HG03064 (cell line): ENCODE results near the gene SKIC2.
A peak's percentile ranks its signal among the peaks of the same experiment; 100 is the strongest.
"Not testable (repeated sequence)": the region's sequence is repeated elsewhere in the genome, so short reads cannot be mapped to it uniquely, and the experiment has no call there.

Experiments used
- ATAC-seq: cut with Tn5 transposase; IDR thresholded peaks from one replicate; pipeline ENCODE4 v1.9.1; 2021; ENCODE audit warnings: low read depth; ENCODE audit not compliant: unreplicated experiment

Gene SKIC2

GRCh38 chr6:31958741-31959739, at the start of gene SKIC2, which contains the start of gene NELFE:
Gene SKIC2 (plus strand): TSS chr6:31959175. CDS start chr6:31959193, 18 bp downstream.
Gene NELFE (minus strand): TSS chr6:31958971. CDS start chr6:31958446, 525 bp downstream.
- peak; percentile 96 for ATAC-seq

DNA sequence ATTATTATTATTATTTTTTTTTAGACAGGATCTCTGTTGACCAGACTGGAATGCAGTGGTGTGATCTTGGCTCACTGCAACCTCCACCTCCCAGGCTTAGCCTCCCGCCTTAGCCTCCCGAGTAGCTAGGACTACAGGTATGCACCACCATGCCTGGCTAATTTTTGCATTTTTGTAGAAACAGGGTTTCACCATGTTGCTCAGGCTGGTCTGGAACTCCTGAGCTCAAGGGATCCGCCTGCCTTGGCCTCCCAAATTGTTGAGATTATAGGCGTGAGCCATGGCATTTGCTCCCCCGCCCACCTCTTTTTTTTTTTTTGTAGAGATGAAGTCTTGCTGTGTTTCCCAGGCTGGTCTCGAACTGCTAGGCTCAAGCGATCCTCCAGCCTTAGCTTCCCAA, 49.7 kb upstream of the SKIC2 start:
- not testable (repeated sequence) for ATAC-seq

- no peak for ATAC-seq
Measured at GRCh38 chr6:31911826-31912585, 47.0 kb upstream of the SKIC2 start.

- no peak for ATAC-seq
Measured at GRCh38 chr6:31915351-31915750, 43.6 kb upstream of the SKIC2 start.

DNA sequence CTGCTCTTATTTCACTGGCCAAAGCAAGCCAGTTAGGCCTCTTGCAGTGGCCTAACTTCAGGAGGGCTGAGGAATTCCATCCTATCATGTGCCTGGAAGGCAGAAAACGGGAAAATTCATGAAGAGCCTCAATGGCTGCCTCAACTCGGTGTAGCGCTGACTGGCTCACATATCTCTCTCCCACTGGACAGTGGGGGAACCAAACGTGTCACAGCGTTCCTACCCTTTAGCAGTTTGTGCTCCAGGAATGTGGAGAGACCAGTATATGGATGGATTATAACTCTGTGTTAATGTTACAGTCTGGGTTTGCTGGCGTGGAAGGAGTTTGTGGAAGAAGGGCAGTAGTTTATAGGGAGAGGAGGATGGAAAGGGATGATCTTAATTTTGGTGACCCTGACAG, 43.2 kb upstream of the SKIC2 start:
- ATAC-seq: no peak

DNA sequence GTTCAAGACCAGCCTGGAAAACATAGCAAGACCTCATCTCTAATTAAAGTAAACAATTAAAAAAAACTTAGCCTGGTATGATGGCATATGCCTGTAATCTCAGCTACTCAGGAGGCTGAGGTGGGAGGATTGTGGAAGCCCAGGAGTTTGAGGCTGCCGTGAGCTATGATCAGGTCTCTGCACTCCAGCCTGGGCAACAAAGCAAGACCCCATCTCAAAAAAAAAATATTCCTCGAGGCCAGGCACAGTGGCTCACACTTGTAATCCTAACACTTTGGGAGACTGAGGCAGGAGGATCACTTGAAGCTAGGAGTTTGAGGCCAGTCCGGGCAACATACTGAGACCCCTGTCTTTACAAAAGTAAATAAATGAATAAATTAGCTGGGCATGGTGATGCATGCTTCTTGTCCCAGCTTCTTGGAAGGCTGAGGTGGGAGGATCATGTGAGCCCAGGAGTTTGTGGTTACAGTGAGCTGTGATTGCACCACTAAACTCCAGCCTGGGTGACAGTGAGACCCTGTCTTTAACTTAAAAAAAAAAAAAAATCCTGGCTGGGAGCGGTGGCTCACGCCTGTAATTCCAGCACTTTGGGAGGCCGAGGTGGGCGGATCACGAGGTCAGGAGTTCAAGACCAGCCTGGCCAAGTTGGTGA, 40.8 kb upstream of the SKIC2 start:
- ATAC-seq: no peak

DNA sequence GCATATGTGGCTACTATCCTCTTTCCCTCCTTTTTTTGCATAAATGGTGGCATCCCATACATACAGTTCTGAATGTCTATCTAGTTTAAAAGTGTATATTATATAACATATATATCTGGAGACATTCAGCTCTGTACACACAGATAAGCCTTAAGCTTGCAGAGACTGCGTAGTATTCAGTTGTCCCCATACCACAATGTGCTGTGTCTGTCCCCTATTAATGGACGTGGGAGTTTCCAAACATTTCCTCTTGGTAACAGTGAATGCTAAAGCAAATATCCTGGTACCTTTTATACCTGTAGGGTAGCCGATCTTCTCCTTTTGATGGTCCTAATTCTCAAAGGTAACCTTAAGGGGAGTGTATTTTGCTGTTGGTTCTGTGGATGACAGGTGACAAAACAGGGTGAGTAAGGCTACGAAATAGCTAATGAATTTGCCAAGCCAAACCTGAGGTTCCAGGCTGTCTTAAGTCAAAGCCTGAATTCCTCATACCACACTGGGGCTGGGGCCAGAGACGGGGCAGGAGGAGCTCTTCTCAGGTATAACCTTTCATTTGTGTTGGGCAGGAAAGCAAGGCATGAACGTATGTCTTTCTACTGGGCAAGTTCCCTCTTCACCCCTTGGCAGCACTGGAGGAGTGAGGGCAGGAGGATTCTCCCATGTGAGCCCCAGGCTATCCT, 39.2 kb upstream of the SKIC2 start:
- ATAC-seq: no peak

DNA sequence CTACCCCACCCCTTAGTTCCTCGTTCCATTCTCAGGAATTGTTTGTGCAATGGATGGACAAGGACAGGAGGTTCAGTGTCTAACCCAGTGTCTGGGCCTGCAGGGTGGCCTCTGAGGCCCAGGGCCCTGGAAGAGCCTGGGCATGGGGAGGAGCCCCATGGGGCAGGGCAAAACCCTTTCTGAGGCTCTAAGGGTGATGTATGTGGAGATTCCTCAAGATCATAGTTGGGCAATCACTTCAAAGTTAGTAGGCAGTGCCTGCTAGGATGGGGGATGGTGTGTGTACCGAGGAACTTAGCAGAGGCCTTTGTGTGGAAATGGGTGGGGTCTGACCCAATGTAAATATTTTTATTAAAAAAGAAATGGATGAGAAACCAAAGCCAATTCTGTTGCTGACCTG, 38.2 kb upstream of the SKIC2 start:
- no peak for ATAC-seq

GRCh38 chr6:31922942-31923341, 36.0 kb upstream of the SKIC2 start:
- ATAC-seq: no peak

GRCh38 chr6:31927242-31927862, 31.6 kb upstream of the SKIC2 start, which contains the start of gene C2:
Gene C2 (plus strand): TSS chr6:31927717. CDS start chr6:31927753, 36 bp downstream.
- no peak for ATAC-seq

DNA sequence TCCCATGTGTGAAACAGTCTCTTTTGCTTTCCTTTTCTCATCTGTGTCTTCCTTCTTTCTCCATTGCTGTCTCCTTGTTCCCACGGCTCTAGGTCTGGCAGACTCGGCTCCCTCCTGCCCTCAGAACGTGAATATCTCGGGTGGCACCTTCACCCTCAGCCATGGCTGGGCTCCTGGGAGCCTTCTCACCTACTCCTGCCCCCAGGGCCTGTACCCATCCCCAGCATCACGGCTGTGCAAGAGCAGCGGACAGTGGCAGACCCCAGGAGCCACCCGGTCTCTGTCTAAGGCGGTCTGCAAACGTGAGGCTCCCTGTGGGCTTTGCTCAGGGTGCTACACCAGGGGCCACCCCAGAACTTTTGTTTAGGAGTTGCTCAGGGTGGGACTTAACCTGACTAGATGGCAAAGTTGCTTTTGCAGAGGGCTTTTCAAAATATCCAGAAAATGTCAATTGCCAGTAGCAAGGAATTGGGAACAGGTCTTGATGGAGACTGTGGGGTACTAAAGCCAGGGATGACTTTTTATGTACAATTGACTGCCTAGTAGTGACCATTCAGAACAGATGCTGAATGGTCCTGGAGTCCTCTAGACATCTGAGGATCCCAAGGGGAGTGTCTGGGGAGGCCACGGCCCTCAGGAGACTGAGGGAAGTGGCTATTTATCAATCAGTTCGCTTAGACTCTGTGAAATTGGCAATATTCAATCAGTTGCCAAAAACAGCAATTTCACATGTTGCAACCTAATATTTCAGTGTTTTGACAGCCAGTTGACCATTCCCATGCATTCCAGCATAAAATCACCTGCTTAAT, 30.9 kb upstream of the SKIC2 start:
- no peak for ATAC-seq

- no peak for ATAC-seq
Measured at GRCh38 chr6:31928672-31928939, 30.4 kb upstream of the SKIC2 start.

- no peak for ATAC-seq
Measured at GRCh38 chr6:31930962-31931361, 28.0 kb upstream of the SKIC2 start.

DNA sequence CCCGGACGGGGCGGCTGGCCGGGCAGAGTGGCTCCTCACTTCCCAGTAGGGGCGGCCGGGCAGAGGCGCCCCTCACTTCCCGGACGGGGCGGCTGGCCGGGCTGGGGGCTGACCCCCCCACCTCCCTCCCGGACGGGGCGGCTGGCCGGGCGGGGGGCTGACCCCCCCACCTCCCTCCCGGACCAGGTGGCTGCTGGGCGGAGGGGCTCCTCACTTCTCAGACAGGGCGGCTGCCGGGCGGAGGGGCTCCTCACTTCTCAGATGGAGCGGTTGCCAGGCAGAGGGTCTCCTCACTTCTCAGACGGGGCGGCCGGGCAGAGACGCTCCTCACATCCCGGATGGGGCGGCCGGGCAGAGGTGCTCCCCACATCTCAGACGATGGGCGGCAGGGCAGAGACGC, 26.8 kb upstream of the SKIC2 start:
- ATAC-seq: not testable (repeated sequence)

GRCh38 chr6:31933537-31933936, 25.4 kb upstream of the SKIC2 start:
- no peak for ATAC-seq

GRCh38 chr6:31935021-31935420, 24.0 kb upstream of the SKIC2 start:
- no peak for ATAC-seq

DNA sequence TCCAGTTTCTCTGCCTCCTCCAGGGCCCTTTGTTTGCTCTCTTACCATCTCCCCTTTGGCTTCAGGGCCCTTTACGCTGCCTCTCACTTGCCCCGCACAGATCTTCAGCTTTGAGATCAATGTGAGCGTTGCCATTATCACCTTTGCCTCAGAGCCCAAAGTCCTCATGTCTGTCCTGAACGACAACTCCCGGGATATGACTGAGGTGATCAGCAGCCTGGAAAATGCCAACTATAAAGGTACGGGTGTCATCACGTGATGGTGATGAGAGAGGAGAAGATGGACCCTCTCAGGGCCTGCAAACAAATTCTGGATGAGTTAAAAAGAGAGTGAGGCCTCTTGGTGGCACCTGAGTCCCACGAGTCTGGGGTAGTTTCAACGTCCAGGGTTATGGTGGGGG, 23.2 kb upstream of the SKIC2 start:
- no peak for ATAC-seq

DNA sequence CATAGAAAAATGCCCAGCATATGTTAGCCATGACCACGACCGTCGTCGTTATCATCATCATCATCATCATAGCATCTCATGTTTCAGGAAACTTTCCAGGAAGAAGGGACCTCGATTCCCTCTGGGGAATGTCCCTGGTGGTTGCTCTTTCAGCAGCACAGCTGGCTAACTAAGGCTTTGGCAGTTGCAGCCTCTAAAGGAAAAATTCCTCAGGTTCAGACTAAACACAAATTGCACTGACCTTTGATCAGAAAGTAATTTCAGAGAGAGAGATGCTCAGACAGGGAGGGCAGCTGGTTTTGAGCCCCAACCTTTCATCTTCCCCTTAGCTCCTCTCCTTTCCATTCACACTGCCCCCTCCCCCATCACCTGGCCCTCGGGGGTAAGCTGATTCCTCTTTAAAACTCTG, 18.7 kb upstream of the SKIC2 start:
- ATAC-seq: no peak

- no peak for ATAC-seq
Measured at GRCh38 chr6:31943742-31944141, 15.2 kb upstream of the SKIC2 start.
